ENCODE measurements around the gene DNM2. TPM values are rescaled to one million over a fixed set of nuclear protein-coding genes. Genes with fewer than 3 reads are reported as not detected.
A peak's percentile ranks its signal among the peaks of the same experiment; 100 is the strongest.

Gene DNM2
- total and polyA plus RNA-seq, 10 of the 15 experiments (the other 5 are each of a cell fraction or from before 2014, with no cell fraction given) = 1.2 to 146 (median 68.9) TPM

DNA sequence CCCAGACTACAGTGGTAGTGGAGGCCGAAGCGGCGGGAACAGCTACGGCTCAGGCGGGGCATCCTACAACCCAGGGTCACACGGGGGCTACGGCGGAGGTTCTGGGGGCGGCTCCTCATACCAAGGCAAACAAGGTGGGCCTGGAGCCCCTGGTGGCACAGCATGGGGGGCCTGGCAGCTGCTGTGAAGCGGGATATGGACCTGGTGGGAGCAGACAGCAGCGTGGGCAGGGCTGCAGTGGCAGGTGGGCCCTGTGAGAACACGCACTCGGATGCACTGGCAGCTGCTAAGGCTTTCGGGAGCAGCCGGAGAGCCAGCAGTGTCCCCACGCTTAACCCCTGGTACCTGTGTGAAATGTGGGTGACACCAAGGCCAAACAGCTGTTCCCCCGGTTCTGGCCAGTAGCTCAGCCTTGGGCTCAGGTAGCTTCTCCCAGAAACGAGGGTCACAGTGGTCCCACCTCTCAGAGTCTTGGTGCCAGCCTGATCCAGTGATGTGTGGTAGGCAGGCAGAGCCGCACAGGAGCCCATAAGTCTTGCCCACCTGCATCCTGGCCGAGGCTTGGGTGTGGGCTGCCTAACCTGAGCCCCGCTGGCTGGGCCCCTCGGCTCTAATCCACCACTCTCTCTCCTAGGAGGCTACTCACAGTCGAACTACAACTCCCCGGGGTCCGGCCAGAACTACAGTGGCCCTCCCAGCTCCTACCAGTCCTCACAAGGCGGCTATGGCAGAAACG, 29.2 kb upstream of the DNM2 start:
- no peak overlapping the region for H3K4me2 ChIP-seq (ENCODE audit: control insufficient read depth, insufficient read depth)
- no peak overlapping the region for H3K27ac ChIP-seq (ENCODE audit: control insufficient read depth, insufficient read depth)
- in situ Hi-C loops (cut with MboI) (no loop called here), intact Hi-C loops (cut with micrococcal nuclease; ENCODE audit: unreplicated experiment) (no loop called here)
- ChIA-PET POLR2A (interaction anchor here (1.8 kb wide), 1 partner anchor 26 kb away, joined by 4 read pairs; no protein-coding TSS in a partner anchor), CTCF (interaction anchor here (0.9 to 1.4 kb wide), 3 partner anchors 13 to 108 kb away, joined by 3 read pairs; partner anchors contain the start of gene DNM2), RAD21 (ENCODE audit: unreplicated experiment) (interaction anchor here (2.0 kb wide), 1 partner anchor 44 kb away, joined by 9 read pairs; no protein-coding TSS in a partner anchor), SMC1A (ENCODE audit: uncharacterized antibody, unreplicated experiment) (no interaction called here)
- DNase-seq (ENCODE audit: low read depth, low spot score) (no peak), ATAC-seq (no peak), FAIRE-seq (no peak)
- H3K9ac ChIP-seq (ENCODE audit: control insufficient read depth, insufficient read depth, low read length) = no peak overlapping the region
- H3K27me3 ChIP-seq (replicated peaks in 1 of 2; ENCODE audit: control insufficient read depth in 2 of 2, insufficient read depth in 2 of 2, low read length in 1 of 2) = no peaks in the 10 kb centered on the region
- H3K4me1 ChIP-seq (ENCODE audit: control insufficient read depth, insufficient read depth, low read length) = no peaks in the 10 kb centered on the region
- no peaks in the 10 kb centered on the region for H3K9me3 ChIP-seq (replicated peaks; ENCODE audit: control insufficient read depth, insufficient read depth, low read length)
- no peaks in the 10 kb centered on the region for H3K79me2 ChIP-seq (ENCODE audit: control insufficient read depth, insufficient read depth, low read length)
- TF ChIP-seq ASH2L (IDR thresholded peaks at IDR 0.05; ENCODE audit: borderline replicate concordance, low read depth) = no peak
- TF ChIP-seq POLR2A (IDR thresholded peaks at IDR 0.05; ENCODE audit: low read depth, low read length) = peak; percentile 58; the same call in 1 of the 2 replicates
- 97% methylated on average over 27 of the region's 27 CpGs for WGBS (ENCODE audit: insufficient coverage, insufficient replicate concordance, low lambda C conversion rate, missing lambda C conversion rate)
- H3K4me3 ChIP-seq = no peak overlapping the region
- H4K20me1 ChIP-seq (ENCODE audit: control insufficient read depth, insufficient read depth) = no peaks in the 10 kb centered on the region; the same call in 1 of the 2 replicates
- BruUV-seq (replicated peaks) = no TSS peak
- H3K36me3 ChIP-seq (ENCODE audit: control insufficient read depth in 2 of 2, insufficient read depth in 2 of 2, low read length in 1 of 2) = peaks cover 32 to 68% of the 10 kb centered on the region in 2 experiments
- H2AFZ ChIP-seq (ENCODE audit: control insufficient read depth, low read depth, low read length) = no peak overlapping the region

DNA sequence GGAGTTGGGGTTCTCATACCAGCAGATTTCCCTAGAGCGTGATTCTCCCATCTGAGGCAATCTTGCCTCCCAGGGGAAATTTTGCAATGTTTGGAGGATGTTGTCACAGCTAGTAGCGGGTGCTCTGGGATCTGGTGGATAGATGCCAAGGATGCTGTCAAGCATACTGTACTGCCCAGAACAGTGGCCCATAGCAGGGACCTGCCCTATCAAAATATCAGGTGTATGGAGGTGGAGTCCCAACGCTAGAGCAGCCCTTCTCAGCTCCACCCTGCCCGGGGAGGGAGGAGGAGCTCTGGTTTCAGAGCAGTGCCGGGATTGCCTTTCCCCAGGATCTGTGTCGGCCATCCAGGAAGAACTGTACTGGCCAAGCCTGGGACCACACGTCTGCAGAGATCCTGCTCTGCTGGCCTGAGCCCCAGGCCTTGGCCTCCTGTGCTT, 27.5 kb upstream of the DNM2 start:
- Histone ChIP-seq H2AFZ (ENCODE audit: control insufficient read depth, low read depth, low read length) (no peak overlapping the region), H3K9ac (ENCODE audit: control insufficient read depth, insufficient read depth, low read length) (no peak overlapping the region), H3K4me2 (ENCODE audit: control insufficient read depth, insufficient read depth) (no peak overlapping the region), H3K36me3 (ENCODE audit: control insufficient read depth in 2 of 2, insufficient read depth in 2 of 2, low read length in 1 of 2) (peaks cover 25 to 61% of the 10 kb centered on the region in 2 experiments; a peak in 3 of 4 replicates), H3K4me3 (no peak overlapping the region), H4K20me1 (ENCODE audit: control insufficient read depth, insufficient read depth) (no peaks in the 10 kb centered on the region; the same call in 1 of the 2 replicates), H3K27me3 (replicated peaks in 1 of 2; ENCODE audit: control insufficient read depth in 2 of 2, insufficient read depth in 2 of 2, low read length in 1 of 2) (no peaks in the 10 kb centered on the region), H3K79me2 (ENCODE audit: control insufficient read depth, insufficient read depth, low read length) (no peaks in the 10 kb centered on the region), H3K9me3 (replicated peaks; ENCODE audit: control insufficient read depth, insufficient read depth, low read length) (no peaks in the 10 kb centered on the region), H3K27ac (ENCODE audit: control insufficient read depth, insufficient read depth) (no peak overlapping the region), H3K4me1 (ENCODE audit: control insufficient read depth, insufficient read depth, low read length) (no peaks in the 10 kb centered on the region)
- in situ Hi-C loops (cut with MboI) (no loop called here), intact Hi-C loops (cut with micrococcal nuclease; ENCODE audit: unreplicated experiment) (no loop called here)
- no peak for DNase-seq (ENCODE audit: low read depth, low spot score)
- ChIA-PET RAD21 (ENCODE audit: unreplicated experiment) (interaction anchor here (1.0 to 2.0 kb wide), 2 partner anchors 12 to 45 kb away, joined by 3 to 9 read pairs; no protein-coding TSS in a partner anchor), SMC1A (ENCODE audit: uncharacterized antibody, unreplicated experiment) (interaction anchor here (0.6 kb wide), 1 partner anchor 11 kb away, joined by 3 read pairs; the partner anchor contains the start of gene QTRT1), CTCF (interaction anchor here (0.9 to 1.3 kb wide), 3 partner anchors 9 to 45 kb away, joined by 3 to 4 read pairs (median 4); partner anchors contain the start of gene QTRT1), POLR2A (no interaction called here)
- BruUV-seq (replicated peaks) = no TSS peak
- no peak for FAIRE-seq
- no peak for ATAC-seq
- 92% methylated on average over 7 of the region's 7 CpGs for WGBS (ENCODE audit: insufficient coverage, insufficient replicate concordance, low lambda C conversion rate, missing lambda C conversion rate)
- TF ChIP-seq, protein P1, sequence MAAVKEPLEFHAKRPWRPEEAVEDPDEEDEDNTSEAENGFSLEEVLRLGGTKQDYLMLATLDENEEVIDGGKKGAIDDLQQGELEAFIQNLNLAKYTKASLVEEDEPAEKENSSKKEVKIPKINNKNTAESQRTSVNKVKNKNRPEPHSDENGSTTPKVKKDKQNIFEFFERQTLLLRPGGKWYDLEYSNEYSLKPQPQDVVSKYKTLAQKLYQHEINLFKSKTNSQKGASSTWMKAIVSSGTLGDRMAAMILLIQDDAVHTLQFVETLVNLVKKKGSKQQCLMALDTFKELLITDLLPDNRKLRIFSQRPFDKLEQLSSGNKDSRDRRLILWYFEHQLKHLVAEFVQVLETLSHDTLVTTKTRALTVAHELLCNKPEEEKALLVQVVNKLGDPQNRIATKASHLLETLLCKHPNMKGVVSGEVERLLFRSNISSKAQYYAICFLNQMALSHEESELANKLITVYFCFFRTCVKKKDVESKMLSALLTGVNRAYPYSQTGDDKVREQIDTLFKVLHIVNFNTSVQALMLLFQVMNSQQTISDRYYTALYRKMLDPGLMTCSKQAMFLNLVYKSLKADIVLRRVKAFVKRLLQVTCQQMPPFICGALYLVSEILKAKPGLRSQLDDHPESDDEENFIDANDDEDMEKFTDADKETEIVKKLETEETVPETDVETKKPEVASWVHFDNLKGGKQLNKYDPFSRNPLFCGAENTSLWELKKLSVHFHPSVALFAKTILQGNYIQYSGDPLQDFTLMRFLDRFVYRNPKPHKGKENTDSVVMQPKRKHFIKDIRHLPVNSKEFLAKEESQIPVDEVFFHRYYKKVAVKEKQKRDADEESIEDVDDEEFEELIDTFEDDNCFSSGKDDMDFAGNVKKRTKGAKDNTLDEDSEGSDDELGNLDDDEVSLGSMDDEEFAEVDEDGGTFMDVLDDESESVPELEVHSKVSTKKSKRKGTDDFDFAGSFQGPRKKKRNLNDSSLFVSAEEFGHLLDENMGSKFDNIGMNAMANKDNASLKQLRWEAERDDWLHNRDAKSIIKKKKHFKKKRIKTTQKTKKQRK (IDR thresholded peaks at IDR 0.05; ENCODE audit: low read depth, low read length) = no peak
- TF ChIP-seq BRCA1 (IDR thresholded peaks at IDR 0.05; ENCODE audit: low read depth, low read length) = no peak
- TF ChIP-seq ESRRA (IDR thresholded peaks at IDR 0.05; ENCODE audit: low read length) = no peak
- no peak for TF ChIP-seq GATAD2B (conservative IDR thresholded peaks at IDR 0.05; ENCODE audit: low read depth)
- no peak for TF ChIP-seq ZNF274 (IDR thresholded peaks at IDR 0.05; ENCODE audit: insufficient read depth, insufficient read length)
- no peak for TF ChIP-seq KDM1A (IDR thresholded peaks at IDR 0.05; ENCODE audit: borderline replicate concordance)
- no peak for TF ChIP-seq FOXM1 (IDR thresholded peaks at IDR 0.05; ENCODE audit: low read depth, low read length)
- TF ChIP-seq EED (IDR thresholded peaks at IDR 0.05; ENCODE audit: low read depth) = no peak
- TF ChIP-seq PAX5 (IDR thresholded peaks at IDR 0.05; ENCODE audit: borderline replicate concordance, low read depth, low read length) = no peak
